ENCODE results near the gene HDAC4.

DNA sequence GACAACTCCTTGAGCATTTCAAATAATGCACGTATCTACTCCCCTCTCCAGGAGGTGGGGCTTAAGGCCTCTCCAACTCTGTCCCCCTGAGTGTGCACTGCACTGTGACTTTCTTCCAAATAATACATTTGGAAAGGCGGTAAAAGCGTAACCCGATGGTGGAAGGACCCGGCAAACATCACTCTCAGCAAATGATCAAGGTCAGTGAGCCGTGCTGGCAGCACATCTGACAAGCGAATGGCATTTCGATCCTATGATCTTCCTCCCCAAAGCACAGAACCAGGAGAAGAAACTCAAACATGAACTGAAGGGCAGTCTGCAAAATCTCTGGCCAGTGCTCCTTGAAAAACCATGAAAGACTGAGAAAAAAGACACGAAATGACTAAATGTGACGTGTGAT is 344.2 kb downstream of the HDAC4 start:
- TF ChIP-seq, protein P1, sequence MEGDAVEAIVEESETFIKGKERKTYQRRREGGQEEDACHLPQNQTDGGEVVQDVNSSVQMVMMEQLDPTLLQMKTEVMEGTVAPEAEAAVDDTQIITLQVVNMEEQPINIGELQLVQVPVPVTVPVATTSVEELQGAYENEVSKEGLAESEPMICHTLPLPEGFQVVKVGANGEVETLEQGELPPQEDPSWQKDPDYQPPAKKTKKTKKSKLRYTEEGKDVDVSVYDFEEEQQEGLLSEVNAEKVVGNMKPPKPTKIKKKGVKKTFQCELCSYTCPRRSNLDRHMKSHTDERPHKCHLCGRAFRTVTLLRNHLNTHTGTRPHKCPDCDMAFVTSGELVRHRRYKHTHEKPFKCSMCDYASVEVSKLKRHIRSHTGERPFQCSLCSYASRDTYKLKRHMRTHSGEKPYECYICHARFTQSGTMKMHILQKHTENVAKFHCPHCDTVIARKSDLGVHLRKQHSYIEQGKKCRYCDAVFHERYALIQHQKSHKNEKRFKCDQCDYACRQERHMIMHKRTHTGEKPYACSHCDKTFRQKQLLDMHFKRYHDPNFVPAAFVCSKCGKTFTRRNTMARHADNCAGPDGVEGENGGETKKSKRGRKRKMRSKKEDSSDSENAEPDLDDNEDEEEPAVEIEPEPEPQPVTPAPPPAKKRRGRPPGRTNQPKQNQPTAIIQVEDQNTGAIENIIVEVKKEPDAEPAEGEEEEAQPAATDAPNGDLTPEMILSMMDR (IDR thresholded peaks at IDR 0.05): no peak
- no peak for TF ChIP-seq POLR2A (IDR thresholded peaks at IDR 0.05)
